Activated T-cell treated with anti-CD3 and anti-CD28 coated beads, Interleukin-2, amount 50 U/mL, for 4 hours (primary cell): ENCODE results near the gene TOLLIP. TPM values are rescaled to one million over a fixed set of nuclear protein-coding genes. Genes with fewer than 3 reads are reported as not detected.
"Not testable (repeated sequence)": the region's sequence is repeated elsewhere in the genome, so short reads cannot be mapped to it uniquely, and the experiment has no call there.

Experiments
- ATAC-seq, 2 donors: fragments of 200-7000 bp; cut with Tn5 transposase; one replicate each; pipeline ENCODE4 v1.10.0; 2021
- DNase-seq: peaks from one replicate; pipeline ENCODE4 v3.0.0-alpha.2; 2020
- H3K27me3 Mint-ChIP-seq: one replicate; pipeline ENCODE4 v1.8.0; 2021; ENCODE audit warnings: low read depth, mixed read lengths
- H3K36me3 Mint-ChIP-seq: one replicate; pipeline ENCODE4 v1.8.0; 2022; ENCODE audit warnings: mixed read lengths; ENCODE audit not compliant: insufficient read depth
- H3K4me1 Mint-ChIP-seq: one replicate; pipeline ENCODE4 v1.8.0; 2021; ENCODE audit warnings: low read depth, mixed read lengths
- H3K4me3 Mint-ChIP-seq: one replicate; pipeline ENCODE4 v1.8.0; 2021; ENCODE audit warnings: mild to moderate bottlenecking, moderate library complexity, mixed read lengths
- H3K9me3 Mint-ChIP-seq: one replicate; pipeline ENCODE4 v1.8.0; 2021; ENCODE audit warnings: mixed read lengths
- total RNA-seq, 3 donors: library from RNA; stranded (reverse); gene quantifications; one replicate each; pipeline ENCODE4 v1.2.1, GENCODE V29; 2021

The TOLLIP gene
- 10 to 100 TPM; 38.0 to 45.9 (median 44.3) TPM for total RNA-seq

- peaks cover 47% of the 10 kb centered on the region for H3K4me1 Mint-ChIP-seq
- peak; percentile 87 for ATAC-seq
- peak within 1 kb of the TSS; percentile 86 for H3K4me3 Mint-ChIP-seq
- H3K36me3 Mint-ChIP-seq: peaks cover 2% of the 10 kb centered on the region
- H3K9me3 Mint-ChIP-seq: peaks cover 11% of the 10 kb centered on the region
- DNase-seq: peak; percentile 95
- peaks cover 2% of the 10 kb centered on the region for H3K27me3 Mint-ChIP-seq
Observed at GRCh38 chr11:1309498-1310317, at the start of gene TOLLIP. TOLLIP (minus strand) TSS chr11:1309632; CDS start chr11:1309498, 134 bp downstream.

- H3K4me3 Mint-ChIP-seq, H3K4me1 Mint-ChIP-seq, H3K36me3 Mint-ChIP-seq, DNase-seq, H3K9me3 Mint-ChIP-seq, ATAC-seq: not testable (repeated sequence)
- H3K27me3 Mint-ChIP-seq: peaks cover 26% of the 10 kb centered on the region
Observed at GRCh38 chr11:1358931-1359330, 49.5 kb upstream of the TOLLIP start.

GRCh38 chr11:1358286-1358685, 48.9 kb upstream of the TOLLIP start:
- no peaks in the 10 kb centered on the region for H3K36me3 Mint-ChIP-seq
- H3K4me3 Mint-ChIP-seq: no peak overlapping the region
- no peak for ATAC-seq
- H3K4me1 Mint-ChIP-seq: no peaks in the 10 kb centered on the region
- no peaks in the 10 kb centered on the region for H3K9me3 Mint-ChIP-seq
- peaks cover 26% of the 10 kb centered on the region for H3K27me3 Mint-ChIP-seq
- DNase-seq: no peak

- no peak overlapping the region for H3K4me3 Mint-ChIP-seq
- DNase-seq (no peak), ATAC-seq (no peak)
- H3K36me3 Mint-ChIP-seq: no peaks in the 10 kb centered on the region
- H3K27me3 Mint-ChIP-seq: peaks cover 21% of the 10 kb centered on the region
- H3K4me1 Mint-ChIP-seq: no peaks in the 10 kb centered on the region
- H3K9me3 Mint-ChIP-seq: no peaks in the 10 kb centered on the region
Observed at GRCh38 chr11:1356478-1356960, 47.1 kb upstream of the TOLLIP start.

- ATAC-seq (no peak), DNase-seq (no peak)
- Mint-ChIP-seq H3K4me1 (no peaks in the 10 kb centered on the region), H3K4me3 (no peak overlapping the region), H3K36me3 (no peaks in the 10 kb centered on the region), H3K9me3 (no peaks in the 10 kb centered on the region), H3K27me3 (peaks cover 22% of the 10 kb centered on the region)
Observed at GRCh38 chr11:1356007-1356435, 46.6 kb upstream of the TOLLIP start.

GRCh38 chr11:1354125-1354938, 44.9 kb upstream of the TOLLIP start:
- Mint-ChIP-seq H3K9me3 (no peaks in the 10 kb centered on the region), H3K27me3 (peaks cover 22% of the 10 kb centered on the region), H3K4me3 (no peak overlapping the region), H3K4me1 (no peaks in the 10 kb centered on the region), H3K36me3 (no peaks in the 10 kb centered on the region)
- no peak for DNase-seq
- ATAC-seq: no peak

- no peaks in the 10 kb centered on the region for H3K9me3 Mint-ChIP-seq
- H3K27me3 Mint-ChIP-seq: peaks cover 20% of the 10 kb centered on the region
- H3K4me3 Mint-ChIP-seq: no peak overlapping the region
- no peak for DNase-seq
- H3K36me3 Mint-ChIP-seq: no peaks in the 10 kb centered on the region
- no peak for ATAC-seq
- H3K4me1 Mint-ChIP-seq: no peaks in the 10 kb centered on the region
Observed at GRCh38 chr11:1353383-1354124, 44.1 kb upstream of the TOLLIP start.

GRCh38 chr11:1352696-1353382, 43.4 kb upstream of the TOLLIP start:
- ATAC-seq: no peak
- H3K9me3 Mint-ChIP-seq: no peaks in the 10 kb centered on the region
- no peak overlapping the region for H3K4me3 Mint-ChIP-seq
- DNase-seq: no peak
- no peaks in the 10 kb centered on the region for H3K4me1 Mint-ChIP-seq
- H3K27me3 Mint-ChIP-seq: peaks cover 16% of the 10 kb centered on the region
- H3K36me3 Mint-ChIP-seq: no peaks in the 10 kb centered on the region

GRCh38 chr11:1351278-1351937, 42.0 kb upstream of the TOLLIP start:
- Mint-ChIP-seq H3K4me3 (no peak overlapping the region), H3K27me3 (peaks cover 8% of the 10 kb centered on the region), H3K9me3 (no peaks in the 10 kb centered on the region), H3K36me3 (no peaks in the 10 kb centered on the region), H3K4me1 (no peaks in the 10 kb centered on the region)
- no peak for ATAC-seq
- no peak for DNase-seq

GRCh38 chr11:1350086-1350725, 40.8 kb upstream of the TOLLIP start:
- Mint-ChIP-seq H3K4me1 (no peaks in the 10 kb centered on the region), H3K27me3 (peaks cover 4% of the 10 kb centered on the region), H3K36me3 (no peaks in the 10 kb centered on the region), H3K9me3 (no peaks in the 10 kb centered on the region), H3K4me3 (no peak overlapping the region)
- no peak for DNase-seq
- no peak for ATAC-seq

GRCh38 chr11:1349327-1350041, 40.1 kb upstream of the TOLLIP start:
- Mint-ChIP-seq H3K36me3 (no peaks in the 10 kb centered on the region), H3K27me3 (peaks cover 1% of the 10 kb centered on the region), H3K9me3 (no peaks in the 10 kb centered on the region), H3K4me1 (no peaks in the 10 kb centered on the region), H3K4me3 (no peak overlapping the region)
- no peak for DNase-seq
- no peak for ATAC-seq

GRCh38 chr11:1348796-1349326, 39.4 kb upstream of the TOLLIP start:
- H3K36me3 Mint-ChIP-seq: no peaks in the 10 kb centered on the region
- no peak overlapping the region for H3K4me3 Mint-ChIP-seq
- no peaks in the 10 kb centered on the region for H3K9me3 Mint-ChIP-seq
- peaks cover 1% of the 10 kb centered on the region for H3K27me3 Mint-ChIP-seq
- H3K4me1 Mint-ChIP-seq: no peaks in the 10 kb centered on the region
- ATAC-seq (no peak), DNase-seq (no peak)
